ENCODE measurements around the gene CCNQ. TPM values are rescaled to one million over a fixed set of nuclear protein-coding genes. Genes with fewer than 3 reads are reported as not detected.

Gene CCNQ
- total and polyA plus RNA-seq, 4 donors = 8.9 to 14.7 (median 9.8) TPM

- no peak for TF ChIP-seq FOXA2 (IDR thresholded peaks at IDR 0.05)
- TF ChIP-seq GABPA (IDR thresholded peaks at IDR 0.05 in 1 of 2, conservative IDR thresholded peaks at IDR 0.05 in 1 of 2) = no peak
- no peak for TF ChIP-seq ZBTB33 (IDR thresholded peaks at IDR 0.05)
- TF ChIP-seq RXRA (IDR thresholded peaks at IDR 0.05) = no peak
- no peak for TF ChIP-seq MAX (IDR thresholded peaks at IDR 0.05)
- TF ChIP-seq RAD21 (IDR thresholded peaks at IDR 0.05) = no peak
- no peak for TF ChIP-seq YY1 (IDR thresholded peaks at IDR 0.05)
- TF ChIP-seq NR2F2 (IDR thresholded peaks at IDR 0.05) = no peak
These were observed 48.8 kb upstream of the CCNQ start (continued) for GRCh38 chrX:153647461-153648357.

- H3K9me3 ChIP-seq (ENCODE audit: control insufficient read depth in 4 of 4, low read length in 3 of 4) = no peaks in the 10 kb centered on the region
- DNase-seq (ENCODE audit: low spot score) = peak; percentile 64
- peaks cover 5 to 14% (median 6%) of the 10 kb centered on the region in 4 donors for H3K4me1 ChIP-seq (ENCODE audit: control insufficient read depth in 4 of 4, insufficient read depth in 4 of 4, low read length in 3 of 4)
- peaks cover 0 to 7% (median 0%) of the 10 kb centered on the region in 4 donors for H3K27me3 ChIP-seq (ENCODE audit: control insufficient read depth in 4 of 4, insufficient read depth in 4 of 4, low read length in 3 of 4)
- H3K27ac ChIP-seq (ENCODE audit: low read depth in 1 of 2, low read length in 2 of 2) = no peak within 1 kb of the TSS
- 3% methylated on average over 52 of the region's 53 CpGs for WGBS
- H3K4me3 ChIP-seq (ENCODE audit: low read depth in 1 of 3, low read length in 3 of 3) = peak within 1 kb of the TSS in 1 of 3 donors; percentile 8
- H3K36me3 ChIP-seq (ENCODE audit: control insufficient read depth in 4 of 4, insufficient read depth in 3 of 4, low read depth in 1 of 4, low read length in 3 of 4) = no peaks in the 10 kb centered on the region
- H3K9ac ChIP-seq (ENCODE audit: low read depth in 1 of 2, low read length in 2 of 2) = no peak within 1 kb of the TSS
- TF ChIP-seq RAD21 (IDR thresholded peaks at IDR 0.05) (no peak), ZBTB33 (IDR thresholded peaks at IDR 0.05) (no peak), GABPA (IDR thresholded peaks at IDR 0.05 in 1 of 2, conservative IDR thresholded peaks at IDR 0.05 in 1 of 2) (no peak), JUND (IDR thresholded peaks at IDR 0.05) (no peak), FOXA1 (IDR thresholded peaks at IDR 0.05) (no peak), HNF4A (conservative IDR thresholded peaks at IDR 0.05) (no peak)
These were observed 47.9 kb upstream of the CCNQ start, which contains the start of gene DUSP9 for GRCh38 chrX:153646620-153647373. Gene DUSP9 (plus strand): TSS chrX:153647203. CDS start chrX:153647954, 751 bp downstream.

- peak; percentile 32 for DNase-seq (ENCODE audit: low spot score)
- Histone ChIP-seq H3K9me3 (ENCODE audit: control insufficient read depth in 4 of 4, low read length in 3 of 4) (no peaks in the 10 kb centered on the region), H3K27ac (ENCODE audit: low read depth in 1 of 2, low read length in 2 of 2) (no peak overlapping the region), H3K4me1 (ENCODE audit: control insufficient read depth in 4 of 4, insufficient read depth in 4 of 4, low read length in 3 of 4) (peaks cover 7 to 19% (median 7%) of the 10 kb centered on the region in 4 donors), H3K4me3 (ENCODE audit: low read depth in 1 of 3, low read length in 3 of 3) (no peak overlapping the region), H3K27me3 (ENCODE audit: control insufficient read depth in 4 of 4, insufficient read depth in 4 of 4, low read length in 3 of 4) (peaks cover 0 to 7% (median under 1%) of the 10 kb centered on the region in 4 donors), H3K9ac (ENCODE audit: low read depth in 1 of 2, low read length in 2 of 2) (no peak overlapping the region), H3K36me3 (ENCODE audit: control insufficient read depth in 4 of 4, insufficient read depth in 3 of 4, low read depth in 1 of 4, low read length in 3 of 4) (no peaks in the 10 kb centered on the region)
- WGBS = 35% methylated on average over 10 of the region's 10 CpGs
- TF ChIP-seq GABPA (IDR thresholded peaks at IDR 0.05 in 1 of 2, conservative IDR thresholded peaks at IDR 0.05 in 1 of 2) (no peak), ZBTB33 (IDR thresholded peaks at IDR 0.05) (no peak), YY1 (IDR thresholded peaks at IDR 0.05) (no peak), EGR1 (IDR thresholded peaks at IDR 0.05; ENCODE audit: low read depth in 2 of 2) (no peak), MAX (IDR thresholded peaks at IDR 0.05) (no peak), NR2F2 (IDR thresholded peaks at IDR 0.05) (no peak), TAF1 (conservative IDR thresholded peaks at IDR 0.05) (no peak), RXRA (IDR thresholded peaks at IDR 0.05) (no peak), FOXA2 (IDR thresholded peaks at IDR 0.05) (no peak), FOXA1 (IDR thresholded peaks at IDR 0.05) (no peak), REST (IDR thresholded peaks at IDR 0.05) (no peak)
These were observed 47.1 kb upstream of the CCNQ start for GRCh38 chrX:153645921-153646488.

Measured in liver (tissue), 9 donors.